Activated CD4-positive, alpha-beta T cell treated with anti-CD3 and anti-CD28 coated beads, Interleukin-2, Interleukin-6, amounts not matched to agents 100 ng/mL and 50 ng/mL, durations not matched to agents 16 hours and 8 hours (primary cell): ENCODE measurements around the gene ASMT.
"Not testable (repeated sequence)": the region's sequence is repeated elsewhere in the genome, so short reads cannot be mapped to it uniquely, and the experiment has no call there.

ENCODE experiments used
- DNase-seq: peaks from one replicate; pipeline ENCODE4 v3.0.0-alpha.2; 2020

Gene ASMT

DNA sequence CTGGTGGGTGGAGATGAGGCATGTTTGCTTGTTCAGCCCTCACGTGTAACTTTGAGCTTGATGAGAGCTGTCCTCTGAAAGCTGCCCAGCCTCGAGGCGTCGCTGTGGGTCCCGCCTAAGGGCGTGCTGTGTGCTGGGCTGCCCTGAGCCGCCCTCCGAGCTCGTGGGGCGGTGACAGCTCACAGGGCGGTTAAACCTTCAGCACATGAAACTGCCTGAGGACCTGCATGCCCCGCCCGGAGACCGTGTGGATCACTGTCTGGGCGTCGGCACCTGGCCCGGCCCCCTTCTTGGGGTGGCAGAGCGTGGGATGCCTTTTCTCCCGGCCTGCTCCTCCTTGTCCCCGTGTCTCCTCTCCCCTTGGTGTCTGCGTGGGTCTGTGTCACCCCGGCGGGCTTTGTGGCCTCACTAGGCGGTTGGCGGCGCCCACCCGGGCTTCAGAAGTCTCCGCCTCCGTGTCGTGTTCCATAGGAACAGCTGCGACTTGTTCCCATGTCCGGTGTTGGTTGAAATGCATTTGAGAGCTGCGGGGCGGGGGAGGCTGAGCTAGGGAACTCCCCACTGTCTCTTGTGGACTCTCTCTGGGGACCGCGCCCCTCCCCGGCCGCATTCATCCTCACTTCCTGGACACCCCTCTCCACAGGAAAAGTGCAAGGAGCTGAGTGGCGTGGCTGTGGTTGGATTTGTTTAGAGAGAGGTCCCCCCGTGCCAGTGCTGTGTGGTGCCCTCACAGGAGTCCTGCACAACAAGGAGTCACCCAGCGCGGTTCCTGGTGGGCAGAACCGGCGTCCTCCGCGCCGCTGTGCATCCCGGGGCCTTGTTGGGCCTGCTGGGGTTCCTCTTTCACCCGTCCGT, 16.6 kb upstream of the ASMT start:
- DNase-seq = no peak

DNA sequence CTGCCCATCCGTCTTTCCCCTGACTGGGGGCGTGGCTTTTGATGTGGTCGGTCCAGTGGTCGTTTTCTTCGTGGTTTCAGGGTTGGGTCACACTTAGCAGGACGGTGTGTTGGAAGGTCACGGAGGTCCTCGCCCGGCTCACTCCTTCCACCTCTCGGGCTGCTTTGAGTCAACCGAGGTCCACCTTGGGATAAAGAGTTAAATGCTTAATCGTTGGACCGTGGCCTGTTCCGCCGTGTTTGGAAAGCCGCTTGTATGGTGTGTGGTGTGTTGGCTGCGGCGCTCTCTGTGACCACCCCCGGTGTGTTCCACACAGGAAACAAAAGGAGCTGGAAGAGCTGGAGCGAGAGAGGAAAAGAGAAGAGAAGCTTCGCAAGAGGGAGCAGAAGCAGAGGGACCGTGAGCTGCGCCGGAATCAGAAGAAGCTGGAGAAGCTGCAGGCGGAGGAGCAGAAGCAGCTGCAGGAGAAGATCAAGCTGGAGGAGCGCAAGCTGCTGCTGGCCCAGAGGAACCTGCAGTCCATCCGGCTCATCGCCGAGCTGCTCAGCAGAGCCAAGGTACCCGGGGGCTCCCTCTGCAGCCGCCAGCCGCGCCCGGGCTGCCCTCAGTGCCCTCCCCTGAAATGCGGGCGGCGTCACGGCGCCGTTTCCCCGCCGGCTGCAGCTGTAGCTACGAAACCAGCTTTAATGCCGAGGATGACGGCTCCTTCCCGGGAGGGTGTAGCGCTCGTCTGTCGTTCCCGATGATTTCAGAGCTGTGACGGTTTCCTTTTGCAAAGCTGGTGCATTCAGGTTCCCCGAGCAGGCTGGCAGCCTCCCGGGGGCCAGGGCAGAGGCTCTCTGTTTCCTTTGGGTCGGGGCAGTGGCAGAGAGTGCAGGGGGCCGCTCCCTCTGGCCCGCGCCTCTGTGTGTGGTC, 15.7 kb upstream of the ASMT start:
- DNase-seq = no peak

DNA sequence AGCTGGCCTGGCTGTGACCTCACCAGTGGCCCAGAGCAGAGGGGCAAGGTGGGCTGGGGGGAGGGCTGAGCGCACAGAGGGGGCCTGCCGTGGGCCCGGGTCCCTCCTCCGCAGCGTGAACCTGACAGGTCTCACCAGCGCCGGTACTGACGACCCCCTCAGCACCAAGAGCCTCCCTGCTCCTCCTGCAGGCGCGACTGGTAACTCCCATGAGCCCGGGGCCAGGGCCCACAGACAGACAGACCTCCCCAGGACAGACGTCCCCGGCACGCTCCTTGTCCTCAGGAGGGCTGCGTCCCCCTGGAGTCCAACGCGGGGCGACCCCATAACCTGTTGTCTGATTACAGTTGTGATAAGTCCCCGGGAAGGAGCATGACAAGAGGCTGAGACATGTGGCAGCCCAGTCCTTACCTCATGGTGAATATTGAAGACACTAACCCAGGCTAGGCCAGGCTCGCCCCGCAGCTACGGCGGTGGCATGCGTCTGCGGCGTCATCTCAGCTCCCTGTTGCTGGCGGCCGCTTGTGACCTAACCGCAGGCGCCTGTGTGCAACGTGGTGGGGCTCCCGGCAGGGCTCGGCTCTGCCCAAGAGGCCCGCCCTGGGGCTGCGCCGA, 15.0 kb upstream of the ASMT start:
- no peak for DNase-seq

DNA sequence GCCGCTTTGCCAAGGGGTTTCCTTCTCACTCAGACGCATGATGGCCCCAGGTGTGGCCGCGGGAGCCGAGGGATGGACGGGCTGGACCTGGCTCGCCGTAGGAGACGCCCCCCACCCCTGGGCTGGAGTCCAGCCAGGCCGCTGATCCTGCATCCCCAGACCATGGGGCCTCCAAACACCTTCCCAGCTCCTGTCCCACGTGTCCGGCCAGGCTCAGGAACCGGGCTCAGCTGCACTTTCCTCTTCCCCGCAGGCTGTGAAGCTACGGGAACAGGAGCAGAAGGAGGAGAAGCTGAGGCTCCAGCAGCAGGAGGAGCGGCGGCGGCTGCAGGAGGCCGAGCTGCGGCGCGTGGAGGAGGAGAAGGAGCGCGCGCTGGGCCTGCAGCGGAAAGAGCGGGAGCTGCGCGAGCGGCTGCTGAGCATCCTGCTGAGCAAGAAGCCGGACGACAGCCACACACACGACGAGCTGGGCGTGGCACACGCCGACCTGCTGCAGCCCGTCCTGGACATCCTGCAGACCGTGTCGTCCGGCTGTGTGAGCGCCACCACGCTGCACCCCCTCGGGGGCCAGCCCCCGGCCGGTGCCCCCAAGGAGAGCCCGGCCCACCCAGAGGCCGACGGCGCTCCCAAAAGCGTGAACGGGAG, 14.3 kb upstream of the ASMT start:
- no peak for DNase-seq

DNA sequence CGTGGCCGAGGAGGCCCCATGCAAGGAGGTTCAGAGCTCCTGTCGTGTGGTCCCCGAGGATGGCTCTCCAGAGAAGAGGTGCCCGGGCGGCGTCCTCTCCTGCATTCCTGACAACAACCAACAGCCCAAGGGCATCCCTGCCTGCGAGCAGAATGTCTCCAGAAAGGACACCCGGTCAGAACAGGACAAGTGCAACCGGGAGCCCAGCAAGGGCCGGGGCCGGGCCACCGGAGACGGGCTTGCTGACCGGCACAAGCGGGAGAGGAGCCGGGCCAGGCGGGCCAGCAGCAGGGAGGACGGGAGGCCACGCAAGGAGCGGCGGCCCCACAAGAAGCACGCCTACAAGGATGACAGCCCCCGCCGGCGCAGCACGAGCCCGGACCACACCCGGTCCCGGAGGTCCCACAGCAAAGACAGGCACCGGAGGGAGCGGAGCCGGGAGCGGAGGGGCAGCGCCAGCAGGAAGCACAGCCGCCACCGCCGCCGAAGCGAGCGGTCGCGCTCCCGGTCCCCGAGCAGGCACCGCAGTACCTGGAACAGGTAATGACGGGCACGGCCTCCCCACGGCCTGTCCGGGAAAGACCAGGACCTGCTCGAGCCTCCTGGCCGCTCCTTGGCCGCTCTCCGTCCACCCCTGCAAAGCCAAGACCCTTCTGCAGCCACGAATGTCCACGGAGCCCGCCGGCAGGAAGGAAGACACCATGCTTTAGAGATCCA, 13.7 kb upstream of the ASMT start:
- DNase-seq = no peak

DNA sequence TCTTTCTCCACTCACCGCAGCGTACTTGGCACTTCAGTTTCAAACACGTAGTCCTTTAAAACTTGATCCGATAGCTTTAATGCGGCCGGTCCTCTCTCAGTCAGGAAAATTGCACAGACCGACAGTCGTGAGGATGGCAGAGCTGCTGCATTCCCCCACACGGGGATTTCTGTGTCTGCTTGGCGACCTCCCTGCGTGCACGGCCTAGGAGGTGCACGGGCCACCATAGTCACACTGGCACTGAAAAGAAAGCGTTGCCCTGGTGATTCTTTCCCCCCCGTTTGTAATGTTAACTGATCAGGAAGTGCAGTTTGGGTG, 13.1 kb upstream of the ASMT start:
- DNase-seq = no peak

DNA sequence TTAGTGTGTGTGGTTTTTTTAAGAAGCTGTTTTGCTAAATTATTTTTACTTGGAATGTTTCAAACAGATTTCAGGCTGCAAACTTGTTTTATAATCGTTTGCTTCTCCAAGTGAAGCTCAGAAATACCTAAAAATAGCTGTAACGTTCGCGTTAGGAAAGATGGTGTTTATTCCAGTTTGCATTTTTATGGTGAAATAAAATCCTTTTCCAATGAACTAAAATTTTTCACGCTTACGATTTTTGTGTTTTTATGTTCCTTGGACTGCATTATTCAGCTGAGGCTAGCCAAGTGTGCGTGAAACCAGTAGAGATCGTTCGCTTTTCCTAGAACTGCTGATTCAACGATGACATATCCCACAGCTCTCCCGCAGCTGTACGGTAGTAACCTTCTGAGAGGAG, 12.6 kb upstream of the ASMT start:
- DNase-seq = no peak

DNA sequence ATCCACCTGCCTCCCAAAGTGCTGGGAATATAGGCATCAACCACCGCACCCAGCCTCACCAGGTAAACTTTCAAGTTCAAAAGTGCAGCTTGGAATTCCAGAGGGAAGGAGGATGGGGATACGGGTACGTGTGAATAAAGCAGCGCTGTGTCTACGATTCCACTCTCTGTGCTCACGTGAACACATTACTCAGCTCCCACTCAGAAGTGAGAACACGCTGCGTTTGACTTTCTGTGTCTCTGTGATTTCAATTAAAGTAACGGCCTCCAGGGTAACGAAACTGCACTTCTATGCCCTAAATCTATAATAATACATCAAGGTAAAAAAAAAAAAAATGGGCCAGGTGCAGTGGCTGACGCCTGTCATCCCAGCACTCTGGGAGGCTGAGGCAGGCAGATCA, 8.4 kb upstream of the ASMT start:
- no peak for DNase-seq

DNA sequence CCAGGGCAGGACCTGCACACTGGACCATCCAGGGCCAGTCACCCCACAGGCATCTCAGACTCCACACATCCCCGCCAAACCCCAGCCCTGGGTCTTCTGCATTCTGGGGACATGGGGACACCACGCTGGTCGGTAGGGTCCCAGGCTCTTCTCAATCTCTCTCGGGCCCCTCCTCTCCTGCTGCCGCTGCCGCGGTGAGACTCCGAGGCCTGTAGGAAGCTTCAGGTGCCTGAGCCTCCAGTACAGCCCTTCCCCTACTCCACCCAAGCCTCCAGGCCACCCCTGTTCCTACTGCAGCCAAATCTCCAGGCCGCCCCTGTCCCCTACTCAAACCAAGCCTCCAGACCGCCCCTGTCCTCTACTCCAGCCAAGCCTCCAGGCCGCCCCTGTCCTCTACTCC, 5.5 kb upstream of the ASMT start:
- DNase-seq = no peak

DNA sequence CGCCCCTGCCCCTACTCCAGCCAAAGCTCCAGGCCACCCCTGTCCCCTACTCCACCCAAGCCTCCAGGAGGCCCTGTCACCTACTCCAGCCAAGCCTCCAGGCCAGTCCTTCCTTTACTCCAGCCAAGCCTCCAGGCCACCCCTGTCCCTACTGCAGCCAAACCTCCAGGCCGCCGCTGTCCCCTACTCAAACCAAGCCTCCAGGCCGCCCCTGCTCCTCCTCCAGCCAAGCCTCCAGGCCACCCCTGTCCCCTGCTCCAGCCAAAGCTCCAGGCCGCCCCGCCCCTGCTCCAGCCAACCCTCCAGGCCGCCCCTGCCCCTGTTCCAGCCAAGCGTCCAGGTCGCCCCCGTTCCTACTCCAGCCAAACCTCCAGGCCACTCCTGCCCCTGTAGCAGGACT, 5.1 kb upstream of the ASMT start:
- DNase-seq = no peak

DNA sequence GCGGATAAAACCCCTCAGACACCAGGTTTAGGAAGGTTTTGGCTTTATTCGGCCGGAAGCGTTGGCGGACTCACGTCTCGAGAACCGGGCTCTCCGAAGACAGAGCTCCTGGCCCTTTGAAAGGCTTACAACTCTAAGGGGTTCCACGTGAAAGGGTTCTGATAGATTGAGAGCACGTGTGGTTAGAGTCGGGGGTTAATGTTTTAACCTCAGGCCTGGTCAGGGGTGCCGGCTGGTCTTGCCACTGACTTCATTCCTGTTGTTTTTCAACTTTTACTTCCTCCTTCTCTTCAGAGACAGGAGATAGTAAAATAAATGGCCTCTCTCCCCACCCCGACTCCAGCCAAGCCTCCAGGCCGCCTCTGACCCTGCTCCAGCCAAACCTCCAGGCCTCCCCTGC, 4.7 kb upstream of the ASMT start:
- no peak for DNase-seq

DNA sequence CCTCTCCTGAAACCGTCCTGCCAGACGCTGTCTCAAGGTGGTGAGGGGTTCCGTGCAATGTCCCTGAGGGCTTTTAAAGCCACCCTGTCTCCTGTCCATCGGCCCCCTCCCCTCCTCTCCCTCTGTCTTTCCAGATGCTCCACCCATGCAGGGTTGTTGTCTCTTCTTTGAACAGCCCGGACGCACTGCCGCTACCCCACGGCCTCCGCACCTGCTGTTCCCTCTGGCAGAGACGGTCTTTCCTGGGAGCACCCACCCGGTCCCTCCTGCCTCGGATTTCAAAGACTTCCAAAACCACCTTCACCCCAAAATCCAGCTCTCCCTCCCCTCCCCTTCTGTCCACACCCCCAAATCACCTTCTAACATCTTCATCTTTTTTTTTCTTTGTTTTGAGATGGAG, 4.1 kb upstream of the ASMT start:
- no peak for DNase-seq

DNA sequence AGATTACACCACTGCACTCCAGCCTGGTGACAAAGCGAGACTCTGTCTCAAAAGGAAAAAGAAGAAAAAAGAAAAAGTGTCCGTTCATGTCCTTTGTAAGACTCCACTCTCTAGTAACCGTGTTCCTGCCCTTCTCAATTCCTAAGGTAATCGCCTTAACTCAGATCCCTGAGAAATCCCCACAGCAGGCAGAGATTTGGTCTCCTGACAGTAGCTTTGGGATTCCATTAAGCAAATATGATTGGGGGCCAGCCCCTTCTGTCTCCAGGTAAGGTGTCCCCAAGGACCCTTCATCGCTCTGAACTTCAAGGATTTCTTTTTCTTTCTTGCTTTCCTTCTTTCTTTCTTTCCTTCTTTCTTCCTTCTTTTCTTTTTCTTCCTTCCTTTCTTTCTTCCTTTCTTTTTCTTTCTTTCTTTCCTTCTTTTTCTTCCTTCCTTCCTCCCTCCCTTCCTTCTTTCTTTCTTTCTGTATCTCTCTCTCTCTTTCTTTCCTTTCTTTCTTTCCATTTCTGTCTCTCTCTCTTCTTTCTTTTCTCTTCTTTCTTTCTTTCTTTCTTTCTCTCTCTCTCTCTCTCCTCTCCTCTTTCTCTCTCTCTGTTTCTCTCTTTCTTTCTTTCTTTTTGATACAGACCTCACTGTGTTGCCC, 2.1 kb upstream of the ASMT start:
- DNase-seq = no peak

DNA sequence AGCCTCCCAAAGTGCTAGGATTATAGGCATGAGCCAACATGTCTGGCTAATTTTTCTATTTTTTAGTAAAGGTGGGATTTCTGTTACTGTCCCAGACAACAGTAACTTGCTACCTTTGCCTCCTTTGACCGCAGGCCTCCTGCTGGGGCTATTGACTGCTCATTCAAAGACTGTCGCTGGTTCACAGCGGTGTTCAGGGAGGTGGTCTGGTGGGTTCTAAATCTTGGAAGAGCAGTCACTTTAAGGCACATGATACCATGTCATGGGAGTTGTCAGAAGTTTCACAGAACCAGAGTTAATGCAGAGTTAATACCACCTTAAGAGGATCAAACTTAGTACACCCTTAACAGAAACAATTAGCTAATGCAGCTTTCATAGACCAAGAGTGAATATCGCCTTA, 3.8 kb downstream of the ASMT start:
- no peak for DNase-seq

DNA sequence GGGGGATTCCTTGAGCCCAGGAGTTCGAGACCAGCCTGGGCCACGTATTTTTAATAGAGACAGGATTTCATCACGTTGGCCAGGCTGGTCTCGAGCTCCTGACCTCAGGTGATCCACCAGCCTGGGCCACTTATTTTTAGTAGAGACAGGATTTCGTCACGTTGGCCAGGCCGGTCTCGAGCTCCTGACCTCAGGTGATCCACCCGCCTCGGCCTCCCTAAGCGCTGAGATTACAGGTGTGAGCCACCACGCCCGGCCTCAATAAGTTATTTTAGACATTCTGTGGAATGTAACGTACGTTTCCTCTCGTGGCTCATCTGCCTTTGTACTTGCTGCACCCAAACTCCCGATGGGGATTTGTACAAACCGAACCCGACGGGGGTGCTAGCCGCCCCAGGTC, 8.8 kb downstream of the ASMT start:
- no peak for DNase-seq

DNA sequence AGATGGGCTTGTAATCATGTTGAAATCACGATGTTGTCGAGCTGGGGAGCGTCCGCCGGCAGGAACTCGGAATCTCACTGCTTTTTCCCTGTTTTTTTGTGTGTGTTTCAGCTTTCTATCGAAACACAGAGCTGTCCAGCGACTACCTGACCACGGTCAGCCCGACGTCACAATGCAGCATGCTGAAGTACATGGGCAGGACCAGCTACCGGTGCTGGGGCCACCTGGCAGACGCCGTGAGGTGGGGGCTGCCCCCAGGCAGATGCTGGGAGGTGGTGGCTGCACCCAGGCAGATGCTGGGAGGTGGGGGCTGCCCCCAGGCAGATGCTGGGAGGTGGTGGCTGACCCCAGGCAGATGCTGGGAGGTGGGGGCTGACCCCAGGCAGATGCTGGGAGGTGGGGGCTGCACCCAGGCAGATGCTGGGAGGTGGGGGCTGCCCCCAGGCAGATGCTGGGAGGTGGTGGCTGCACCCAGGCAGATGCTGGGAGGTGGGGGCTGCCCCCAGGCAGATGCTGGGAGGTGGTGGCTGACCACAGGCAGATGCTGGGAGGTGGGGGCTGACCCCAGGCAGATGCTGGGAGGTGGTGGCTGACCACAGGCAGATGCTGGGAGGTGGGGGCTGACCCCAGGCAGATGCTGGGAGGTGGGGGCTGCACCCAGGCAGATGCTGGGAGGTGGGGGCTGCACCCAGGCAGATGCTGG, 9.4 kb downstream of the ASMT start:
- not testable (repeated sequence) for DNase-seq

DNA sequence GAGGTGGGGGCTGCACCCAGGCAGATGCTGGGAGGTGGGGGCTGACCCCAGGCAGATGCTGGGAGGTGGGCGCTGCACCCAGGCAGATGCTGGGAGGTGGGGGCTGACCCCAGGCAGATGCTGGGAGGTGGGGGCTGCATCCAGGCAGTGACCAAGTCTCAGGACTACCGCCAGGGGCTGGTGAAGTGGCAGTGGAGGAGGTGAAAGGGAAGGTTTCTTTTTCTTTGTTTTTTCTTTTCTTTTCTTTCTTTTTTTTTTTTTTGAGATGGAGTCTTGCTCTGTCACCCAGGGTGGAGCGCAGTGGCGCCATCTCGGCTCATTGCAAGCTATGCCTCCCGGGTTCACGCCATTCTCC, 10.0 kb downstream of the ASMT start:
- DNase-seq = not testable (repeated sequence)

DNA sequence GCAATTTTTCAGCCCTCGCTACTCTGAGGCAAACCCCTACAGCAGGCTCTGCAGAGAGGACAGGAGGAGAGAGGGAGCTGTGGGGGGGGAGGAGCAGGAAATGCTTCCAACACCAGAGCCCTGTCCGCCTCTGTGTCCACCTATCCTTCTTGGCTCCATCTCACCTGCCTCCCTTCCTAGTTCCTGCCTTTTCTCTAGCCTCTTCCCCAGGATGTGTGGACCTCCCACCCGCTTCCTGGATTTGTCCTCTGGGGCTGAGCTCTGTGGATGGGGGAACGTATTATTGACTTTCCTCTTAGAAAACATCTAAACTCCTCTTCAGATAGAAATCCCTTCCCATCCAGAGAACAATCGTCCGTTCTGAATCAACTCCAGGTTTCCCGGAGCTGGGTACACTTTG, 14.4 kb downstream of the ASMT start:
- no peak for DNase-seq

DNA sequence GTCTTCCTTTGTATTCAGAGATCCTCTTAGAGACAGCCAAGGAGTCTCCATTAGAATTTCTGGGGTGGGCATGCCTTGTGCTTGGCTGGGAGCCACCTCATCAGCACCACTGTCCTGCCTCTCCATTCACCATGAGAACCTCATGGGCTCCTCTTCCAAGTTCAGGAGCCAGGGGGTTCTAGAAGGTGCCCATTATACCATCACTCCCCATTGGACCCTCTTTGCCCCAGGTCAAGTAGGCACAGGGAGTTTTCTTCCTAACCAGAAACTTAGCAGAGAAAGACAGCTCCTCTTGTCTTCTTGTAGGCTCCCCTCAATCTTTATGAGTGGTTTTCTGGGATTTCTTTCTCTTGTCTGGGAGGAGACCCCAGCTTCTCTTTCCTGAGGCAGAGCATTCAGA, 31.1 kb downstream of the ASMT start:
- no peak for DNase-seq

DNA sequence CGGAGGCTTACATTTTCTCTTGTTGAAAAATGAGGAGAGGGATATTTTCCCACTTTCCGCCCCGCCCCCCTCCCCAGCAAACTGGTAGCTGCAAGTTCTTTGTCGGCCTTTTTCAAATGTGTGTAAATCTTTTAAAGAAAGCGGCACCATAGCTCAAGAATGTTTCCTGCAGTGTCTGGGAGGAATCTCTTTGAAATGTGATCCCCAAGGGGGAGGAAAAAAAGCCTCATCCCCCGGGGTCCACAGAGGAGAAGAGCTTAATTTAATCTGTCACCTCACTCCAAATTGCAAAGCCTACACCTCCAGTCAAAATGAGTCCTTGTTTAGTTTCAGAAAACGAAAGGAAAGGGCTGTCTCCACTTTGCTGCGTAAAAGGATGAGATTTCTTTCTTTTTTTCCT, 34.8 kb downstream of the ASMT start:
- no peak for DNase-seq

DNA sequence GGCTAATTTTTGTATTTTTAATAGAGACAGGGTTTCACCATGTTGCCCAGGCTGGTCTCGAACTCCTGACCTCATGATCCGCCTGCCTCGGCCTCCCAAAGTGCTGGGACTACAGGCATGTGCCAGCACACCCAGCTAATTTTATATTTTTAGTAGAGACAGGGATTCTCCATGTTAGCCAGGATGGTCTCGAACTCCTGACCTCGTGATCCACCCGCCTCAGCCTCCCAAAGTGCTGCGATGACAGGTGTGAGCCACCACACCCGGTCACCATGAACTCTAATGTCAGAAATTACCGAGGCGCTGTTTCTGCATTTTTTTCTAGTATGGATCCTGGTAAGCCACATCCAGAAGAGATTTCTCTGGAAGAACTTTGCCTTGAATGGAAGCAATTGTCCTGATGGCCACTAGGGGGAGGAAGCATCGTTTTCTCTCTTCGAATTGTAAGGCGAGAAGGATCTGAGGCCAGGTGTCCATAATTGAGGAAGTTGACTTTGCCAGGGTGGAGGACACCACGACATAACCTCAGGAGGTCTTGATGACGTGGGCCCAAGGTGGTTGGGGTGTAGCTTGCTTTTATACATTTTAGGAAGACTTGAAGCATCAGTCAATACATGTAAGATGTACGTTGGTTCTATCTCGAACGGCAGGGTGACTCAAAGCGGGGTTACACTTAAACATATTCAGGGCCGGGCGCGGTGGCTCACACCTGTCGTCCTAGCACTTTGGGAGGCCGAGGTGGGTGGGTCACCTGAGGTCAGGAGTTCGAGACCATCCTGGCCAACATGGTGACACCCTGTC, 37.4 kb downstream of the ASMT start:
- peak; percentile 55 for DNase-seq
